ENCODE measurements around the gene TNRC6B.

DNA sequence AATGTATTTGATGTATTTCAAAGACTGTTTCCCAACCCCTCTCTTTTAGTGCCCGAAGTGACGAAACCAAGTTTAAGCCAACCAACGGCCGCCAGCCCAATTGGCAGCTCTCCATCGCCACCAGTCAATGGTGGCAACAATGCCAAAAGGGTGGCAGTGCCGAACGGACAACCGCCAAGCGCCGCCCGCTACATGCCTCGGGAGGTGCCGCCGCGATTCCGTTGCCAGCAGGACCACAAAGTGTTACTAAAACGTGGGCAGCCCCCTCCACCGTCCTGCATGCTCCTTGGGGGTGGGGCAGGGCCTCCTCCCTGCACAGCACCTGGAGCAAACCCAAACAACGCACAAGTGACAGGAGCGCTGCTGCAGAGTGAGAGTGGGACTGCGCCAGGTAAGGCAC, 84.1 kb downstream of the TNRC6B start:
- TF ChIP-seq PAX5 (IDR thresholded peaks at IDR 0.05; ENCODE audit: insufficient read depth, low read length, severe bottlenecking): no peak
- no peak for TF ChIP-seq POLR2AphosphoS5 (IDR thresholded peaks at IDR 0.05; ENCODE audit: low read depth, low read length)
- no peak for TF ChIP-seq TAF1 (IDR thresholded peaks at IDR 0.05; ENCODE audit: low read depth, low read length)
- TF ChIP-seq POLR2A (IDR thresholded peaks at IDR 0.05; ENCODE audit: low read depth, low read length): no peak
